Calu3 (cell line): ENCODE data around the gene BCL2L1. TPM values are rescaled to one million over a fixed set of nuclear protein-coding genes. Genes with fewer than 3 reads are reported as not detected.

Source experiments
- BruUV-seq: library from RNA; stranded (reverse); fragments of 400-500 nt; replicated peaks from 2 replicates; lab custom pipeline; 2021; lab: Mats Ljungman, UMichigan
- CTCF ChIA-PET: fragments of 300-600 bp; sonication (Branson Sonifier 250); formaldehyde crosslinking; loops from one replicate; lab custom pipeline; 2022; ENCODE audit warnings: antibody characterized with exemption; lab: Charles Lee
- DNase-seq: peaks from one replicate; pipeline ENCODE4 v3.0.0; 2022
- H3K27ac Mint-ChIP-seq: one replicate; pipeline ENCODE4 v1.8.0; 2022; ENCODE audit warnings: mixed read lengths; ENCODE audit not compliant: unreplicated experiment
- H3K27me3 Mint-ChIP-seq: one replicate; pipeline ENCODE4 v1.8.0; 2022; ENCODE audit warnings: mixed read lengths; ENCODE audit not compliant: unreplicated experiment
- H3K36me3 Mint-ChIP-seq: one replicate; pipeline ENCODE4 v1.8.0; 2022; ENCODE audit warnings: mild to moderate bottlenecking, moderate library complexity, mixed read lengths; ENCODE audit not compliant: insufficient read depth, unreplicated experiment
- H3K4me1 Mint-ChIP-seq: one replicate; pipeline ENCODE4 v1.8.0; 2022; ENCODE audit warnings: mild to moderate bottlenecking, low read depth, mixed read lengths; ENCODE audit not compliant: unreplicated experiment
- H3K4me3 Mint-ChIP-seq: one replicate; pipeline ENCODE4 v1.8.0; 2022; ENCODE audit warnings: mild to moderate bottlenecking, low read depth, moderate library complexity, mixed read lengths; ENCODE audit not compliant: unreplicated experiment
- H3K9me3 Mint-ChIP-seq: one replicate; pipeline ENCODE4 v1.8.0; 2022; ENCODE audit warnings: low read depth, mixed read lengths; ENCODE audit not compliant: unreplicated experiment
- CTCF ChIP-seq: fragments of 200-600 bp; IDR thresholded peaks from one replicate; pipeline ENCODE4 v1.8.0; 2022; ENCODE audit warnings: antibody characterized with exemption; ENCODE audit not compliant: unreplicated experiment
- intact Hi-C: fragments of 100-400 bp; cut with micrococcal nuclease; formaldehyde crosslinking; loops from one replicate; pipeline ENCODE4 v1.10.0; 2022; ENCODE audit not compliant: unreplicated experiment
- total RNA-seq: library from RNA; stranded (reverse); gene quantifications from 2 replicates; pipeline ENCODE4 v1.2.3, GENCODE V29; 2022

BCL2L1 gene
- total RNA-seq, 1 experiment from 2014 or later: 290 TPM

GRCh38 chr20:31640259-31640658 is 82.4 kb downstream of the BCL2L1 start:
- Mint-ChIP-seq H3K27me3 (peaks cover 13% of the 10 kb centered on the region), H3K4me3 (no peak overlapping the region), H3K4me1 (no peaks in the 10 kb centered on the region), H3K9me3 (no peaks in the 10 kb centered on the region), H3K36me3 (no peaks in the 10 kb centered on the region), H3K27ac (no peak overlapping the region)
- intact Hi-C loops: no loop called here
- no peak for TF ChIP-seq CTCF
- no peak for DNase-seq
- no TSS peak for BruUV-seq
- CTCF ChIA-PET: interaction anchor here (3.8 kb wide), 1 partner anchor 83 kb away, joined by 15 read pairs; the partner anchor contains the start of gene BCL2L1

- no peak for DNase-seq
- intact Hi-C loops: no loop called here
- no TSS peak for BruUV-seq
- CTCF ChIA-PET: no interaction called here
- TF ChIP-seq CTCF: no peak
- Mint-ChIP-seq H3K36me3 (no peaks in the 10 kb centered on the region), H3K27me3 (peaks cover 13% of the 10 kb centered on the region), H3K4me1 (no peaks in the 10 kb centered on the region), H3K27ac (no peak overlapping the region), H3K4me3 (no peak overlapping the region), H3K9me3 (no peaks in the 10 kb centered on the region)
Observed at GRCh38 chr20:31638816-31639215, 83.9 kb downstream of the BCL2L1 start.

- no peak for DNase-seq
Observed at GRCh38 chr20:31638317-31638716, 84.4 kb downstream of the BCL2L1 start.

GRCh38 chr20:31637660-31638059 is 85.0 kb downstream of the BCL2L1 start, which contains the start of gene COX4I2:
COX4I2 (plus strand) TSS chr20:31637912; CDS start chr20:31639018, 1,106 bp downstream.
- no peaks in the 10 kb centered on the region for H3K36me3 Mint-ChIP-seq

More at GRCh38 chr20:31638317-31638716, 84.4 kb downstream of the BCL2L1 start:
- CTCF ChIA-PET: no interaction called here
- intact Hi-C loops: no loop called here
- Mint-ChIP-seq H3K4me3 (no peak overlapping the region), H3K9me3 (no peaks in the 10 kb centered on the region), H3K27ac (no peak overlapping the region), H3K27me3 (peaks cover 13% of the 10 kb centered on the region), H3K36me3 (no peaks in the 10 kb centered on the region), H3K4me1 (no peaks in the 10 kb centered on the region)
- BruUV-seq: no TSS peak
- TF ChIP-seq CTCF: no peak

More at GRCh38 chr20:31637660-31638059, 85.0 kb downstream of the BCL2L1 start, which contains the start of gene COX4I2:
- no peaks in the 10 kb centered on the region for H3K4me1 Mint-ChIP-seq
- H3K4me3 Mint-ChIP-seq: no peak within 1 kb of the TSS
- no peaks in the 10 kb centered on the region for H3K9me3 Mint-ChIP-seq
- TF ChIP-seq CTCF: no peak
- CTCF ChIA-PET: interaction anchor here (1.1 kb wide), 1 partner anchor 86 kb away, joined by 3 read pairs; no protein-coding TSS in a partner anchor
- peaks cover 13% of the 10 kb centered on the region for H3K27me3 Mint-ChIP-seq
- no TSS peak for BruUV-seq
- no peak for DNase-seq
- no peak within 1 kb of the TSS for H3K27ac Mint-ChIP-seq
- intact Hi-C loops: no loop called here
